GM10266 (cell line): ENCODE results near the gene MEF2C.

Experiments used
- DNase-seq: peaks from one replicate; pipeline ENCODE4 v3.0.0; 2012; ENCODE audit errors: extremely low spot score
- TF ChIP-seq, protein P1 (sequence below): IDR thresholded peaks from 2 replicates; pipeline ENCODE4 v1.5.1; 2012; ENCODE audit warnings: mild to moderate bottlenecking, low read depth; ENCODE audit not compliant: control insufficient read depth, insufficient read depth; ENCODE audit errors: missing control alignments

Gene MEF2C

DNA sequence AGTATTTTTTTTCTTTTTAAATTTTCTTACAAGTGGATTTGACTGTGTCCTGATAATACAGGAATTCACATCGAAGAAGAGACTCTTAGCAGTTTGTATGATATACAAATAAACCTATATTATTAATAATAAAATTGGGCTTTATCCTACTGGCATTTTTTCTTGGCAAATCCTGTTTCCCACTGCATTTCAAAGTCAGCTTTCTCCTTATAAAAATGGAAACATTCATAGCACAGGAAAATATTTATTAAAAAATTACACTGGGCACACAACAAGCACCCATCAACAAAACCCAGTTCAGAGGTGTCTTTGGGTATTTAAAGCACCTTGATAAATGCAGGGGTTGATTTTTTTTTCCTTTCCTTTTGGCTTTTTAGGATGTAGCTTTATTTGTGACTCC lies 200.9 kb downstream of the MEF2C start:
- TF ChIP-seq, protein P1, sequence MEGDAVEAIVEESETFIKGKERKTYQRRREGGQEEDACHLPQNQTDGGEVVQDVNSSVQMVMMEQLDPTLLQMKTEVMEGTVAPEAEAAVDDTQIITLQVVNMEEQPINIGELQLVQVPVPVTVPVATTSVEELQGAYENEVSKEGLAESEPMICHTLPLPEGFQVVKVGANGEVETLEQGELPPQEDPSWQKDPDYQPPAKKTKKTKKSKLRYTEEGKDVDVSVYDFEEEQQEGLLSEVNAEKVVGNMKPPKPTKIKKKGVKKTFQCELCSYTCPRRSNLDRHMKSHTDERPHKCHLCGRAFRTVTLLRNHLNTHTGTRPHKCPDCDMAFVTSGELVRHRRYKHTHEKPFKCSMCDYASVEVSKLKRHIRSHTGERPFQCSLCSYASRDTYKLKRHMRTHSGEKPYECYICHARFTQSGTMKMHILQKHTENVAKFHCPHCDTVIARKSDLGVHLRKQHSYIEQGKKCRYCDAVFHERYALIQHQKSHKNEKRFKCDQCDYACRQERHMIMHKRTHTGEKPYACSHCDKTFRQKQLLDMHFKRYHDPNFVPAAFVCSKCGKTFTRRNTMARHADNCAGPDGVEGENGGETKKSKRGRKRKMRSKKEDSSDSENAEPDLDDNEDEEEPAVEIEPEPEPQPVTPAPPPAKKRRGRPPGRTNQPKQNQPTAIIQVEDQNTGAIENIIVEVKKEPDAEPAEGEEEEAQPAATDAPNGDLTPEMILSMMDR = no peak
- no peak for DNase-seq

GRCh38 chr5:88681211-88681803 lies 201.7 kb downstream of the MEF2C start:
- no peak for DNase-seq
- TF ChIP-seq, protein P1 = no peak

DNA sequence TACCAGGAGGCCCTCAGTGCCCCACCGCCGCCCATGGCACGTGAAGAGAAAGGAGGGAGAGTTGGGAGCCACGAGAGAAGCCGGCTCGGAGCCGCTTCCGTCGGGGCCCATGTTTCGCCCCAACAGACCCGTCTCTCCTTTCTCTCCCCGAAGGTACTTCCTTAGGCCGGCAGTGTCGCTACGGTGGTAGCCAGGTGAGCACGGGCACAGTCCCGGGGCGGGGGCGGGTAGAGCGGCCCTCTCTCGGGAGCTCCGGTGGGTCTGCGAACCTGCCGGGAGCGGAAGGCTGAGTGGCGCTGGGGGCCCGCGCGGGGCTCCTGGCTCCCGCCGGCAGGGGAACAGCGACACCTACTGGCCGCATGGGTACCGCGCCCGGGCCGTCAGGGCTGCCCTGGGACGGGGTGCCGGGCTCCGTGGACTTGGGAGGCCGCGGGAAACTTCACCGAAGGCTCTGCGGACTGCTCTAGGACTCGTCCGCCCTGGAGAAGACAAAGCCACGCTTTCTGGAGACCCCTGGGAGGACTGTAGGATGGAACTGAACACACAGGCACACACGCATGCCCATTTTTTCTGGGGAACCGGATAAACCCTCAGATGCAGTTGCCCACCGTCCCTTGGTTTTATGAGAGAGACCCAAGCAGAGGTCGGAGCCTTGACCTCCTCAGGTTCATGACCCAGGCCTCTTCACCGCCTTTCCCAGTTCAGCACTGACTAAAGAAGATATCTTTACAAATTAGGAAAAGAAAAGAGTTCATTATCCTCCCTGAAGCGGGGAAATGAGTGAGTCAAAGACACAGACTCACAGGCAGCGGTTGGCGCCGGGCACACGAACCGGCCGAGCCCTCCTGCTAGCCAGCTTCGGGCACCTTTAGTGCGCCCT lies 202.5 kb downstream of the MEF2C start:
- TF ChIP-seq, protein P1 = peak; percentile 98
- DNase-seq = peak; percentile 89

GRCh38 chr5:88679638-88680037 lies 203.3 kb downstream of the MEF2C start:
- TF ChIP-seq, protein P1 = no peak

GRCh38 chr5:88678770-88679381 lies 204.1 kb downstream of the MEF2C start:
- DNase-seq = no peak
- TF ChIP-seq, protein P1 = no peak

More at GRCh38 chr5:88679638-88680037, 203.3 kb downstream of the MEF2C start:
- no peak for DNase-seq

DNA sequence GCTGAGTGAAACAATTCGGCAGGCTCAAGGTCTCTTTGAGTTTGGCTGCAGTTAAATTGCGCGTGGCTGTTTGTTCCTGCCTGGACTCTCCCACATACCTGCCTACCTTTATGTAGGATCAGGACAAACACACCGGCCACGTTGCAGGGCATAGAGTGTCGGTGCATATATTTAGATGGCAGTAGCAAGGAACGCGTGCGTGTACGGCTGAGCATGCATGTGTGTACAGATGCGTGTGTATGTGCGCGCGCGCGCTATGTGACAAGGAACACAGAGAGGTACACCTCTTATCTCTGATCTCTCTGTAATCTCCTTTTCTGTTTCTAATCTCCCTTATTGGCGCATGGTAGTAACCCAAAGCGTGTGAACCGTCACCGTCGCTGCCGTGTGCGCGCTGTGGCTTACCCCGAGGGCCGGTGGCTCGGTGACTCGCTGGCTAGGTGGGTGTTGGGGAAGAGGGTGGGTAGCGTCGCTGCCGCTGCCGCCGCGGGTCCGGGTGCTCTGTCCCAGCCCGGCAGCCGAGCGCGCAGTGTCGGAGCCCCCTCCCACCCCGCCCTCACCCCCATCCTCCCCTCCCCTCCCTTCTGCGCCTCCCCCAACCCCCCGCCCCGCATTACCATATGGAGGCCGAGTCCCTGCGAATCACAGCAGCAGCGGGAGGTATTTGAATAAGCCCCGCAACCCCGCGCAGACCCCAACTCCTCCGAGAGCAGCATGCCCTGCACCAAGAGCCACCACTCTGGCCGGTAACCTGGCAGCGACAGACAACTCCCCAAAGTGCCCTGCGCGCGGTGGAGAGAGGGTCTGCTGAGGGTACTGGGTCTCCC lies 204.8 kb downstream of the MEF2C start:
- no peak for DNase-seq
- TF ChIP-seq, protein P1 = no peak
